Upper lobe of left lung (tissue), 4 donors: ENCODE results near the gene ESYT2.

ENCODE experiments used
- CTCF ChIP-seq, 6 experiments: fragments of 450-650 bp in 4 of 6; fragments of 200-600 bp in 2 of 6; sonication (generic) in 2 of 6; IDR thresholded peaks; one replicate each; pipeline ENCODE4 v1.5.1; 2016 to 2019; ENCODE audit warnings: antibody characterized with exemption in 6 of 6
- POLR2A ChIP-seq, 4 donors: fragments of 450-650 bp; IDR thresholded peaks; one replicate each; pipeline ENCODE4 v1.5.1; 2016 to 2017; ENCODE audit warnings: antibody characterized with exemption in 4 of 4, mild to moderate bottlenecking in 2 of 4
- POLR2AphosphoS5 ChIP-seq, 2 donors: sonication (generic); formaldehyde crosslinking; IDR thresholded peaks; one replicate each; pipeline ENCODE4 v1.5.1; 2017; ENCODE audit warnings: antibody characterized with exemption in 2 of 2

- TF ChIP-seq CTCF (IDR thresholded peaks at IDR 0.05) (no peak), POLR2A (IDR thresholded peaks at IDR 0.05) (no peak), POLR2AphosphoS5 (IDR thresholded peaks at IDR 0.05) (no peak)
These were observed 23.9 kb downstream of the ESYT2 start for GRCh38 chr7:158805414-158805813.
